HepG2 (cell line): ENCODE results near the gene WDR81. TPM values are rescaled to one million over a fixed set of nuclear protein-coding genes. Genes with fewer than 3 reads are reported as not detected.

Source experiments
- KDM4B ChIP-seq: sonication (generic); formaldehyde crosslinking; IDR thresholded peaks from 2 replicates; pipeline ENCODE4 v1.4.0; 2020; ENCODE audit warnings: missing genetic modification reagents
- ZFP62 ChIP-seq: sonication (generic); formaldehyde crosslinking; IDR thresholded peaks from 2 replicates; pipeline ENCODE4 v1.4.0; 2020; ENCODE audit warnings: missing genetic modification reagents
- ZNF20 ChIP-seq: sonication (generic); formaldehyde crosslinking; IDR thresholded peaks from 2 replicates; pipeline ENCODE4 v1.4.0; 2020; ENCODE audit warnings: mild to moderate bottlenecking, moderate library complexity, missing genetic modification reagents
- polyA plus RNA-seq, 8 experiments: library from polyadenylated mRNA; depleted of rRNA in 3 of 8; stranded (reverse) in 7 of 8; unstranded in 1 of 8; fragments of >200 nt; fragmentation: Illumina TruSeq in 4 of 8; extraction: Trizol in 4 of 8; gene quantifications; 2 replicates each; pipeline versions ENCODE4 v1.2.1 to v1.2.3, GENCODE V29; 2011 to 2016; ENCODE audit warnings: low read depth in 4 of 8, missing spikeins in 1 of 8, mixed read lengths in 1 of 8; ENCODE audit not compliant: insufficient read depth in 1 of 8
- total RNA-seq, 5 experiments: library from RNA; depleted of rRNA; stranded (reverse); fragments of >200 nt; fragmentation: Illumina TruSeq; extraction: Trizol; gene quantifications; 2 replicates each; pipeline ENCODE4 v1.2.3, GENCODE V29; 2016; ENCODE audit warnings: low read depth in 1 of 5
- TF ChIP-seq, protein P1 (sequence below): sonication (generic); formaldehyde crosslinking; IDR thresholded peaks from 2 replicates; pipeline ENCODE4 v1.4.0; 2020; ENCODE audit warnings: mild to moderate bottlenecking, missing genetic modification reagents
- TF ChIP-seq, protein P2 (sequence below): sonication (generic); formaldehyde crosslinking; IDR thresholded peaks from 2 replicates; pipeline ENCODE4 v1.4.0; 2020; ENCODE audit warnings: mild to moderate bottlenecking, missing genetic modification reagents

The WDR81 gene
- total and polyA plus RNA-seq, 2 of the 13 experiments (the other 11 are each of a cell fraction or from before 2014, with no cell fraction given): 9.1 to 16.7 TPM

DNA sequence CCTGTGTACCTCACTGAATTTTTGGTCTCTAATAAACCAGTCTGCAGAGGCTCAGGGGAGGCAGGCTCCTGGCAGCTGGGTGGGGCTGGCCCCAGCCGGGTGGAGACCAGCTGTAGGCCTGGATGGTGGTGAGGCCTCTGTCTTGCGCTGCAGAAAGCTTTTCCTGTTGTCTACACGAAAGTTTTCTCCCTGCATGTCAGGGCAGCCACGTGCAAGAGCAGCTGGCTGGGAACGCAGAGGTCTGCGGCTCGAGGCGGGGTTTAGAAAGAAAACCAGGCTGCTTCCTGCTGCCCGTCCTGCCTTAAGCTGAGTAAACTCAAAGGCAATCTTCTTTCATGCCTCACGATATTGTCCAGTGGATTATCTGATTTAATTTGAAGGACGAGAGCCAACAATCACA lies 39.8 kb downstream of the WDR81 start (continued):
- TF ChIP-seq, protein P1, sequence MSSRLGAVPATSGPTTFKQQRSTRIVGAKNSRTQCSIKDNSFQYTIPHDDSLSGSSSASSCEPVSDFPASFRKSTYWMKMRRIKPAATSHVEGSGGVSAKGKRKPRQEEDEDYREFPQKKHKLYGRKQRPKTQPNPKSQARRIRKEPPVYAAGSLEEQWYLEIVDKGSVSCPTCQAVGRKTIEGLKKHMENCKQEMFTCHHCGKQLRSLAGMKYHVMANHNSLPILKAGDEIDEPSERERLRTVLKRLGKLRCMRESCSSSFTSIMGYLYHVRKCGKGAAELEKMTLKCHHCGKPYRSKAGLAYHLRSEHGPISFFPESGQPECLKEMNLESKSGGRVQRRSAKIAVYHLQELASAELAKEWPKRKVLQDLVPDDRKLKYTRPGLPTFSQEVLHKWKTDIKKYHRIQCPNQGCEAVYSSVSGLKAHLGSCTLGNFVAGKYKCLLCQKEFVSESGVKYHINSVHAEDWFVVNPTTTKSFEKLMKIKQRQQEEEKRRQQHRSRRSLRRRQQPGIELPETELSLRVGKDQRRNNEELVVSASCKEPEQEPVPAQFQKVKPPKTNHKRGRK: no peak
- TF ChIP-seq ZNF20 (no peak), KDM4B (CRISPR knock-in tag) (no peak), ZFP62 (CRISPR knock-in tag) (no peak)
- TF ChIP-seq, protein P2, sequence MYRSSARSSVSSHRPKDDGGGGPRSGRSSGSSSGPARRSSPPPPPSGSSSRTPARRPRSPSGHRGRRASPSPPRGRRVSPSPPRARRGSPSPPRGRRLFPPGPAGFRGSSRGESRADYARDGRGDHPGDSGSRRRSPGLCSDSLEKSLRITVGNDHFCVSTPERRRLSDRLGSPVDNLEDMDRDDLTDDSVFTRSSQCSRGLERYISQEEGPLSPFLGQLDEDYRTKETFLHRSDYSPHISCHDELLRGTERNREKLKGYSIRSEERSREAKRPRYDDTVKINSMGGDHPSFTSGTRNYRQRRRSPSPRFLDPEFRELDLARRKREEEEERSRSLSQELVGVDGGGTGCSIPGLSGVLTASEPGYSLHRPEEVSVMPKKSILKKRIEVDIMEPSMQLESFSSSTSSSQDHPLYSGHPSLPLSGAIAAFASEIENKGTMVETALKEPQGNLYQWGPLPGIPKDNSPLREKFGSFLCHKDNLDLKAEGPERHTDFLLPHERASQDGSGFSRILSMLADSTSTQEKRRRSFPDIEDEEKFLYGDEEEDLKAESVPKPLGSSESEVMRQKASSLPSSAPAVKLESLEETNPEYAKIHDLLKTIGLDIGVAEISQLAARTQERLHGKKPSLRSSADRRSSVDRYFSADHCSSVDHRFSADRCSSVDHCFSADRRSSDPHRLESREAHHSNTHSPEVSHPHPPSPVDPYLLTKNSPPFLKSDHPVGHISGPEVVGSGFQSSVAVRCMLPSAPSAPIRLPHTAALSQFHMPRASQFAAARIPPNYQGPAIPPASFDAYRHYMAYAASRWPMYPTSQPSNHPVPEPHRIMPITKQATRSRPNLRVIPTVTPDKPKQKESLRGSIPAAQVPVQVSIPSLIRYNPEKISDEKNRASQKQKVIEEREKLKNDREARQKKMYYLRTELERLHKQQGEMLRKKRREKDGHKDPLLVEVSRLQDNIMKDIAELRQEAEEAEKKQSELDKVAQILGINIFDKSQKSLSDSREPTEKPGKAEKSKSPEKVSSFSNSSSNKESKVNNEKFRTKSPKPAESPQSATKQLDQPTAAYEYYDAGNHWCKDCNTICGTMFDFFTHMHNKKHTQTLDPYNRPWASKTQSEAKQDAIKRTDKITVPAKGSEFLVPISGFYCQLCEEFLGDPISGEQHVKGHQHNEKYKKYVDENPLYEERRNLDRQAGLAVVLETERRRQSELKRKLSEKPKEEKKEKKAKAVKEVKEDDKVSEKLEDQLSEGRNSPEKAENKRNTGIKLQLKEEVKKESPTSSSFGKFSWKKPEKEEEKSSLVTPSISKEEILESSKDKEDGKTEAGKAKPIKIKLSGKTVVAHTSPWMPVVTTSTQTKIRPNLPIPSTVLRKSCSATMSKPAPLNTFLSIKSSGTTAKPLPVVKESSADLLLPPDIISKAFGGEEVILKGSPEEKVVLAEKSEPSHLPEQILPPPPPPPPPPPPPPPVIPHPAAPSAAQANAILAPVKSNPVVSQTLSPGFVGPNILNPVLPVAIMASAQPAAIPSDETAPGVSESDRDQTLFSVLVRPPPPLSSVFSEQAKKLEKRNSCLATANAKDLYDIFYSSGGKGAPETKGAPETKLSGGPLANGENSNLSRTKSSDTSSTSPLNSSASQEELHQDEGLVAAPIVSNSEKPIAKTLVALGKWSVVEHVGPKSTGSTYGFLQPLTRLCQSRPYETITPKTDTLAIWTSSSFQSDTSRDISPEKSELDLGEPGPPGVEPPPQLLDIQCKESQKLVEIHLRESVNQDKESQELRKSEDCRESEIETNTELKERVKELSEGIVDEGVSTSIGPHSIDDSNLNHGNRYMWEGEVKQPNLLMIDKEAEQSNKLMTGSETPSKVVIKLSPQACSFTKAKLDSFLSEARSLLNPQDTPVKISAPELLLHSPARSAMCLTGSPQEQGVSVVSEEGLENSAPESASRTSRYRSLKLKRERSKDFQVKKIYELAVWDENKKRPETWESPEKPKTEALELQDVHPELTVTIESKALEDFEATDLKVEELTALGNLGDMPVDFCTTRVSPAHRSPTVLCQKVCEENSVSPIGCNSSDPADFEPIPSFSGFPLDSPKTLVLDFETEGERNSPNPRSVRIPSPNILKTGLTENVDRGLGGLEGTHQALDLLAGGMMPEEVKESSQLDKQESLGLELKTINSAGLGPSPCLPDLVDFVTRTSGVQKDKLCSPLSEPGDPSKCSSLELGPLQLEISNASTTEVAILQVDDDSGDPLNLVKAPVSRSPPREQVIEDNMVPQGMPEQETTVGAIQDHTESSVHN (CRISPR knock-in tag): no peak
